SH-SY5Y (cell line): ENCODE results near the gene UBL7.

Experiments
- GATA2 ChIP-seq: IDR thresholded peaks from 2 replicates; pipeline ENCODE4 v1.6.1; 2011; ENCODE audit warnings: mild to moderate bottlenecking, low read depth, low read length
- GATA3 ChIP-seq: IDR thresholded peaks from 2 replicates; pipeline ENCODE4 v1.6.1; 2011; ENCODE audit warnings: low read depth, mild to moderate bottlenecking, low read length, moderate library complexity

DNA sequence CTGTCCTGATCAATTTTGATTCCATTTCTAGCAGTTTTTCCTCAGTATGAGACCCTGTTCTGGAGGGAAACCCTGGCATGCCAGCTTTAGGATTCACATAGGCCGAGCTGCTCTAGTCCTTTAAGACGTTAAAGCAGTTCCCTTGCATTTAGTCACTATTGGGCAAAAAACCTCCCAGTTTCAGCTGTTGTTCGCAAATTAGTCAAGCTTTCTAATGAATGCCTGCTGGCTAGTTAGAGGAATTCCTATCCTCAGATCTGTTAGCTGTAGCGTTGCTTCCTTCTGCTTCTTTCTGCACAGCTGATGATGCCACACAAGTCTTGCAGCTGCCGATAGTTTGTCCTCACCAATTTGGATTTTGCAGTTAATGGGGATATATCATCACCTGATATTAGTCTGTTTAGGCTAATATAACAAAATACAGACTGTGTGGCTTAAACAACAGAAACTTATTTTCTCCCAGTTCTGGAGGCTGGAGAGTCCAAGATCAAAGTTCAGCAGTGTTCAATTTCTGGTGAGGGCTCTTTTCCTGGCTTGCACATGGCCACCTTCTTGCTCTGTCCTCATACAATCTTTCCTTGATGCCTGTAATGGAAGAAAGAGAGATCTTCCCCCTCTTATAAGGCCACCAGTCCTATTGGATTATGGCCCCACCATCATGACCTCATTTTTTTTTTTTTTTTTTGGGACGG is 7.5 kb upstream of the UBL7 start:
- TF ChIP-seq GATA2, result no peak
- TF ChIP-seq GATA3, result no peak
